ENCODE data around the gene KCNQ2.

The KCNQ2 gene

DNA sequence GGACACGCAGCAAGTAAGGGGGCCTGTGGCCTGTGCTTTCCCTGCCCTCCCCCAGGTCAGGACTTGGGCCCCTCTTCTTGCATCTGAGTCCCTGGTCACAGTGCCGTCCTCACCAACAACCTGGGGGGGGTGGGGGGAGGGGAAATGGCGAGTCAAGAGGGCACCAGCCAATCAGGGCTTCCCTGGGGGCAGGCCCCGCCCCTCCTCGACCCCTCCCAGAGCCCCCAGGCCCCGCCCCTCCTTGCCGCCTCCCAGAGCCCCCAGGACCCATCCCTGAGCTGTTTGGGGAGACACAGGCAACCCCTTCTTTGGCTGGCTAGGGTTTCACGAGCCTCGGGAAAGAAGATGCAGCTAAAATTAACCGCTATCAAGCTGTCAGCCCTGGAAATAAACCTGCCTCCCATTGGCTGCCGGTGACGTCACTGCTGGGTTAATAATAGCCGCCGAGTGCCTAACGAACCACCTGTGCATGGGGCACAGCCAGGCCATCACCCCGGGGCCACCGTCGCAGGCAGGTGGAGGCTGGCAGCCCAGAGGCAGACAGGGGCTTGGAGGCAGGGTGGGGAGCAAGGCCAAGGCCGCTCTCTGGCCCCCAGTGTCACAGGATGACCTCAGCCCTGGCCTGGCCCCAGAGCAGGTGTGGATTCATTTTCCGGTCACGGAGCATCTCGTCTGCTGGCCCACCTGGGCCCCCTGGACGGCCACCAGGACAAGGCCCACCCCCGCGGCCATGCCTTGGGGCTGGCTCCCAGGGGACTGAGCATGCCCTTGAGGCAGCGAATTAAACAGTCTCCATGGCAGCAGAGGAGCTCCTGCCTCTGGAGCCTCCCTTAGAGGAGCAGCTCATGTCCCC, 29.6 kb upstream of the KCNQ2 start:
- no peak for DNase-seq

DNA sequence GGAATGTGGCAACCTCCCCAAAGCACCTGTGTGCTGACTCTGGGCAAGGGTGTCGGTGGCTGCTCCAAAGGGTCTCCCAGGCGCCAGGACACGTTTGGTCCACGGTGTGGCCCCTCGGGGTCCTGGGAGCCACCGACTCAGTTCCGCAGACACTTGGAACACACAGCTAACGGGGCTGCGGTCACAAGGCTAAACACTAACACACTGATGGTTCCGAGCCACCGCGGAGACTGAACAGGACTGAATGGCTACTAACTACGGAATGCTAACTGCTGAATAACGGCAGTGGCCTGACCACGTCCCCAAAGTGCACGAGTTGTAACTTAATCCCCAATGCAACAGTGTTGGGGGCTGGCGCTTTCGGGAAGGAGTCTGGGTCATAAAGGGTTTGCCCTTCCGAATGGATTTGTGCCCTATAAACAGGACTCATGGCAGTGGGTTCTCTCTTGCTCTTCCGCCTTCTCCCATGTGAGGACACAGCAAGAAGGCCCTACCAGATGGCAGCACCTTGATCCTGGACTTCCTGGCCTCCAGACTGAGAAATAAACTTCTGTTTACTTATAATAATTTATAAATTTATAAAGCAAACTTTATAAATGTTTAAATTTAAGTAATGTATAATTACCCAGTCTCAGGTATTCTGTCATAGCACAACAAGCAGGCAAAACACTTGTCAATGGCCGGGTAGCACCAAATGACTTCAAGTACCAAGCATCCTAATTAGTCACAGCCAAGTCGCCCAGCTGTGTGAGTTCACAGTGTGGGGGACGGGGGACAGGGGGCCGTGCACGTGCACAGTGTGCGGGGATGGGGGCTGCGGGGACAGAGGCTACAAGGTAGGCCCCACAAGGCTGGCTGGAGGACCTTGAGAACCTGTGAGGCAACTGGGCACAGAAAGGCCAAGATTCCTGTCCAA, 28.7 kb upstream of the KCNQ2 start:
- DNase-seq, result no peak

DNA sequence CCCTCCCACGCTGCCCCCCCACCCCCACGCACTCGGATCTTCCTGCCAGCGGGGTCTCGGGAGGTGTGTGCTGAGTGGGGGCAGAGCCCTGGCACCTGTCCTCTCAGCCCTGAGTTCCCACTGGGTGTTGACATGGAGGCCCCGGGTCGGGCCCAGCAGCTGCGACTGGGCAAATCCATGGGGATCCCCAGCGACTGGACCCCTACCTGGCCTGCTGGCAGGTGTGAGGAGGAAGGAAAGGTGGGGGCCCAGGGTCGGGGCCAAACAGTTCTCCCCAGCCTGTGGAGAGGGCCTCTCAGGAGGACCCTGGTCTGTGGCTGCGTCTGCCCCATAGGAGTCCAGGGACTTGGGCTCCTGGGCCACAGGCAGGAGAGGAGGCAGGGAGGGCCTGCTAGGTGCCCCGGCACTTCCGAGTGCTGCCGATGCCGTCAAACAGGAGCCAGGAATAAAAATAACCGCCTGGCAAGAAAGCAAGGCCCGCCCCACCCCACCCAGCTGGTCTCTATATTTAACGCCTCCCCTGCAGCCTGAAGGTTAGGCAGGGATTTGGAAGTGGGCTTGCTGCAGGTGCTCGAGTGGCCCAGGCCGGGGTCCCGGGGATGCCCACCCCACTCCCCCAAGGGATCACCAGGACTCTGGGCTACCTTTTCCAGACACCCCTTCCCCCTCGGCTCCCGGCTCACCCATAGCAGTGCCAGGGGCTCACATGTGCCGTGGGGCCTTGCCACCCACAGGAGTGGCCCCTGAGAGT, 27.9 kb upstream of the KCNQ2 start:
- DNase-seq, result no peak

DNA sequence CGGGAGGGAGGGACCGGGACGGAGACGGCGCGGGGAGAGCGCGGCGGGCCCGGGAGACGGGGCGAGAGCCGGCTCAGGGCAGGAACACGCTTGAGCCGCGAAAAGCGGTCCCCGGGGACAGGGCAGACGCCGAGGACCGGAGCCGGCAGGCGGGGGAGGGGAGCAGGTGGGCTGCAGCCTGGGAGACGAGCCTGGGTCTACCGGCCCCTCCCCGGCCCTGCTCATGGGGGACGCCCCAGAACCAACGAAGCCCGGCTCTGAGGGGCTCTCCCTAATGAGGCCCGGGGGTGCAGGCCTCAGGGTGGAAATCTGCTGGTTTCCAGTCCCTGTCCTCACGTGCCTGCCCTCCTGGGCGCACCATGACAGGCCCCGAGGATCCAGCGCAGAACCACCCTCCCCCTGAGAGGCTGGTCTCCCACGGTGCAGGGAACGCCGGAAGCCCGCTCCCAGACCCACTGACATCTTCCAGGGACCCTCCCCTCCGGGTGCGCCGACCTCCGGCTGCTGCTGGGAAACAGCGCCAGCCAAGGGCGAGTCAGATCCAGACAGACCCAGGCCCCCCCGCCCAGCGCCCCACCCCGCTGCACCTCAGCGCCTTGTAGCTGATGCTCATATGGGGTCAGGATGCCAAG, 27.0 kb upstream of the KCNQ2 start:
- no peak for DNase-seq

DNA sequence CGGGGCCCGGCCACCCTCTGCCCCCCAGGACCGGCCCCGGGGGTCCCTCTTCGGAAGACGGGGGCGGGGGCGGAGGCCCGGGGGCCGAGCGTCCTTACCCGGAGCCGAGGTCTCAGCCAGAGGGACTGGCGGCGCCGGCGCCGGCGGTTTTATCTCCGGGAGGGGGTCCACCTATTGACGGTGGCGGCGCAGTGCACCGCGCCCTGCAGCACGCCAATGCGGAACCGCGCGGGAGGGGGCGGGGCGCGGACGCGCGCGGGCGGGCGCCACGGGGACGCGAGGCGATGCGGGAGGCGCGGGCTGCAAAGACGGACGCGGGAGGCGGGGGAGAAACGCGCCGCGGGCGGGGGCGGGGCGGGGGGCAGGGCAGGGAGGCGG, 26.5 kb upstream of the KCNQ2 start, which contains the start of gene EEF1A2:
Gene EEF1A2, minus strand, starts transcription at position 124 of the 378 bp plus-strand sequence. CDS start 1,320 bp downstream, outside the sequence.
- no peak for DNase-seq

DNA sequence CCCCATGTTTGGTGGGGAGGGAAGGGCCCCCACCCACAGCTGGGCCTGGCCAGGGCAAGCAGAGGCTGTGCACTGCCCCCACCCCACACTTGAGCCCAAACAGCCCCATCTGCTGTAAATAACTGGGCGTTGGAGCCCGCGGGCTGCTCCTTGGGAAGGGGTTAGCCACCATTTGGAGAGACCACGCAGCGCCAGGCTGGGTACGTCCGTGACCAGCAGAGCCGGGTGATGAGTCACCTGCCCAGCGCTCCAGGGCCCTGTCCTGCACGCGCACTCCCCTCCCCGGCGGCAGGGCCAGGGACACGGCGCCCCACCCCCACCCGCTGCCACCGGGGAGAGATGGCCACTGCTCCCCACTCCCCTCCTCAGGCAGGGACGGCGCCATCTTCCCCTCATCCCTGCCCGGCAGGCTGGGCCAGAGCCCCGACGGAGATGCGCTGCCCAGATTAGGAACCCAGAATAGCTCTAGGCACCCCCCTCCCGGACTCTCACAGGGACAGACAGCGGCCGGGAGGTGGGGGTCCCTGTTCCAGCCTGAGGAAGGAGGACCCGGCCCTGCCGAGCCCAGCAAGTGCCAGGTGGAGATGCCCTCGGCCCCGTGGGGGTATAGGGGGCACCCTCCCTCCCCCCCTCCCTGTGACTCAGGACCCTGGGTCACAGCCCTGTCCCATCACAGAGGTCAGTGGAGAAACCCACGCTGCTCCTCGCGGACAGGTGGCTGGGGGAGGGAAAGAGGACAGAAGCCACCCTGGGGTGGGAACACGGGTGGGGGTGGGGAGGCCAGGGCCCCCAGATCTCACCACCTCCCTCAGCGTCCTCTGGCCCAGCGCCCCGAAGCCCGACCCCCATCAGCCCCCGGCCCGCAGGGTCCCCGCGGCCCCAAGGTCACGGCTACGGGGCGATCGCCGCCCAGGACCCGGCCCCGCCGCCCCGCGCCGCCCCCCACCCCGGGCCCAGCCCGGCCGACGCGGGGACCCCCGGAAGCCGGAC, 25.8 kb upstream of the KCNQ2 start:
- DNase-seq, result no peak

DNA sequence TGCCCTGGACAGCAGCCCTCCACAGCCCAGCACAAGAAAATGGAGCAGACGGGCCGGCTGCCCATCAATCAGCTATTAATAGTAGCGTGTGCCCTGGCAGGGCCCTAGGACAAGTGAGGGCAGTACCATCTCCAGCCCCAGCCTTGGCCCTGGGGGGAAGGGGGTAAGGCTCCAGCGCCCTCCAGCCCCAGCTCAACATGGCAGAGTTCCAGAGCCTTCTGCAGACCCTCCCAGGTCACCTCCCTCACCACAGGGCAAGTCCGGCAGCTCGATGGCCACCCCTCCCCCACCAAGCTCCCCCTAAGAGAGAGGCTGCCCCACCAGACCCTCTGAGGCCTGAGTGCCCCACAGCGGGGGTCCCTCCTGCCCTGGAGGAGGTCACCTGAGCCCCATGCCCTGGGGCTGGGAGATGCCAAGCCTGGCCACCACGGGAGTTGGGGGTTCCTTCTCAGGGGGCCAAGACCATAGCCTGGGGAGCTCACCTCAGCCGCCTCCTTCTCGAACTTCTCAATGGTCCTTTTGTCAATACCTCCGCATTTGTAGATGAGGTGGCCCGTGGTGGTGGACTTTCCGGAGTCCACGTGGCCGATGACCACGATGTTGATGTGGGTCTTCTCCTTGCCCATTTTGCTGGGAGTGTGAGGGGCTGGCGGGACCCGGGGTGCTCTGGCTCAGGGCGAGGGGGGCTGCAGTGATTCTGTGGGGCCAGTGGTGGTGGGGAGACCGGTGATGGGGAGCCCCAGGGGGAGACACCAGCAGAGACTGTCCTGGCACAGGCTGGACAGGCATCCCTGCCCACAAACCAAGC, 24.9 kb upstream of the KCNQ2 start:
- DNase-seq, result no peak

DNA sequence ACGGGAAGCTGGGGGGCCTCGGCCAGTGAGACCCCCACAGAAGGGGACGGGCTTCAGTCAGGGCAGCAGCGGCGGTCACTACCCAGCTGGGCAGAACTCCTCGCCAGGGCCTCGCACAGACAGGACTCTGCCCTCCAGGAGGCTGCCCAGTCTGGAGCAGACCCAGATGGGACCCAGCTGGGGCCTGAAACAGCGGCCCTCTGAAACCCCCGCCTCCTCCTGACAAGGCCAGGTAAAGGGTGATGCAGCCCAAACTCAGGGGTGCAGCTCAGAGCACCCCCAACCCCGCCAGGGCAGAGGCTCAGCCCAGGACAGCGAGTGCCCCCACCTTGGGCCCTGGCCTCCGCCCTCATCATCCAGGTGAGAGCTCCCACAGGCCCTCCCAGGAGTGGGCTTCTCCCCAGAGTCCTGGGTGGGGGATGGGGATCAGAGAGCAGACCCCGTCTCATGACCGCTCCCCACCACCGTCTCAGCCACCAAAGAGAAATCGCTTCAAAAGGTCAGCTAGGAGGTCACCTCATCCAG, 24.2 kb upstream of the KCNQ2 start:
- DNase-seq, result no peak

DNA sequence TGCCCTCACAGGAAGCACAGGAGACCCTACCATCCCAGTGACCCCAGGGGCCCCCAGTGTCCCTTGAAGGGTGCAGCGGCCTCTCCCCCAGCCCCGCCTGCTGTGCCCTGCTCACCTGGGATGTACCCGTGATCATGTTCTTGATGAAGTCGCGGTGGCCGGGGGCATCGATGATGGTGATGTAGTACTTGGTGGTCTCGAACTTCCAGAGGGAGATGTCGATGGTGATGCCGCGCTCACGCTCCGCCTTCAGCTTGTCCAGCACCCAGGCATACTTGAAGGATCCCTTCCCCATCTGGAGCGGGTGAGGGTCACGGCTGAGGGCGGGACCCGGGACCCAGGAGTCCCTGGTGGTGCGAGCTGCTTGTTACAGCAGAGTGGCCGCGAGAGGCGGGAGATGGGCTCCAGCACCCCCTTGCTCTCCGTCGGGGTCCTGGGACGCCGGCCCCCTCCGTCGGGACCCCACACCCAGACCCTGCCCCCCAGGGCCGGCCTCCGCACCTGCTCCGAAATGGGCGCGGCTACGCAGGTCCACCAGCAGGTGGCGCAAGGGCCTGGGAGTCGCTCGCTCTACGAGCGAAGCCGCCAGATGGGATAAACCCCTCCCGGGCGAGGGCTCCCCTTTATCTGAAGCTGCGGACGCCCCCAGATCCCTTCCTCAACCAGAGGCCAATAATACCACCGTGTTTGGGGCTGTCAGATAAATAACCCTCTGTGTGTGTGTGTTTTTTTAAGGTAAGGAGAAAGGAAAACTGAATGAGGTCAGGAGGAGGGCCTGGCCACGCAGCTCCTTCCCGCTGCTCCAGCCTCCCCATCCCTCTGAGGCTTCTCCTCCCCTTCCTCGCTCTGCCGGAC, 23.5 kb upstream of the KCNQ2 start:
- peak; percentile 81 for DNase-seq

DNA sequence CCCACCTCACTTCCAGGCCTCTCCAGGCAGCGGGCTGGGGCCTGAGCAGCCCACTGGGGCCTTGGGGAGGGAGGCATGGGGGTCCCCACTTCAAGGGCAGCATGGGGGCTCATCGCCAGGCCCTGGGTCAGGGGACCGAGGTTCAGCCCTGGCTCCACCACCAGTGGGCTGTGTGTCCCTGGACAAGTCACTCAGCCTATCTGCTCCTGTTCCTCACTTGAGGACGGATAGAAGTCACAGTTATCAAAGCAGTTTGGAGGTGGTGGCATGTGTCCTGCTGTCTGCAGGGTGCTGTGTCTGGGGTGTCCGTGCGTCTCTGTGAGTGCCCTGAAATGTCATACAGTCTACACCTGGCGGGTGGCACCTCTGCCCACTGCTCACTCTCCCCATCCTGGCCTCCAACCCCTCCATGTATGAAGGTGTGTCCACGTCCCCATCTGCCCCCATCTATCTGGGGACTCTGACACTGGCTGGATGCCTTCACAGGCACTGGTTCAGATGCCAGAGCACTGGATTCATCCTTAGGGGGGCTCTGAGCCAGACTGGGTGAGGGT, 22.8 kb upstream of the KCNQ2 start:
- DNase-seq, result no peak

DNA sequence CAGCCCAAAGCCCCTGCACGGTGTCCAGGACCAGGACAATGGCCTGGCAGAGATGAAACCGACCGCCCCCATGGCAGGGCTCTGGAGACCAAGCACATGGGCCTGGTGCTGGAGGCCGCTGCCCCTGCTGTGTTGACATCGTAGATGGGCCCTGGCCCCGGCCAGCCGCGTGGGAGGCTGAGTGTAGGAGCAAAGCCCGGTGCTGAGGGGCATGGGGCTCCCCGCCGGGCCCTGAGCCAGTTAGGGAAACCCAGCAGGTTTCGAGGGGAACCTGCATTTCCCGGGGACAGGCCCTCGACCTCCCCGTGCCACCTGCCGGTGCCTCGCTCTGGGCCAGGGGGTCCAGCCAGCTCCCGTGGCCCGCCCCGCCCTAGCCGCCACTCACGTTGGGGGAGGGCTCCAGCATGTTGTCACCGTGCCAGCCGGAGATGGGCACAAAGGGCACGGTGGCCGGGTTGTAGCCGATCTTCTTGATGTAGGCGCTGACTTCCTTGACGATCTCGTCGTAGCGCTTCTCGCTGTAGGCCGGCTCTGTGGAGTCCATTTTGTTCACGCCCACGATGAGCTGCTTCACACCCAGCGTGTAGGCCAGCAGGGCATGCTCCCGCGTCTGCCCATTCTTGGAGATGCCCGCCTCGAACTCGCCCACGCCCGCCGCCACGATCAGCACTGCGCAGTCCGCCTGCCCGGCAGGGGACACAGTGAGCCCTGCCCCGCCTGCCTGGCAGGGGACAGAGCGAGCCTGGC, 22.1 kb upstream of the KCNQ2 start:
- DNase-seq, result no peak

DNA sequence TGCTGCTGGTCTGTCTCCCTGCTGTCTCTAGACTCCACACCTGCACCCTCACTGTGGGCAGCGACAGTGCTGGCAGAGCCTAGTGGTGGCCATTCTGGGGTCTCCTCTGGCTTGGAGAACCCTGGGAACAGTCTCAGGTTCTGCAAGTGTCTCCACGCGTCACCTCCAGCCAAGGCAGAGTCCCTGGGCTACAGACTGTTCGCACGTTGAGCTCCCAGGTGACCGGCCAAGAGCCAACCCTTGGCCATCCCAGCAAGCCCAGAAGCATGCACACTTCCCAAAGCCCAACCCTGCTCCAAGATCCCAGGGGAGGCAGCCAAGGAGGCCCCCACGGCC, 21.6 kb upstream of the KCNQ2 start:
- no peak for DNase-seq

DNA sequence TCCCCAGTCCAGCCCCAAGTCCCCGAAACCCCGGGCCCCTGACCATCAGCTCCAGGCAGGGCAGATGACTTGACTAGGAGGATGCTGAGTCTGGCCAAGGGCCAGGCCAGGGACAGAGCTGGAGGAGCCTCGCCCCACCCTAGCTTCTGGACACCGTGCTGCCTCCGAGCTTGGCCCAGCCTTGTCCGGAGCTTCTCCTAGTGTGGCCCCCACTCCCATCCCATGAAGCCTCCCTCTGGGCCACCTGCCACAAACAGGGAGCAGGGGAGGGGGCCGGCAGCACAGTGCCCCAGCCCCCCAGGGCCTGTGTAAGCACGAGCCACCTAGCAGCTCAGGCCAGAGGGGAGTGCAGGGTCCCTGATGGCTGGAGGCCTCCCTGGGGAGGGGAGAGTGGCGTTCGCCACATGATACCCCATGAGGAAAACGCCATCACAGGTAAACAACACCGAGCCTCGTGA, 21.1 kb upstream of the KCNQ2 start:
- DNase-seq, result no peak

DNA sequence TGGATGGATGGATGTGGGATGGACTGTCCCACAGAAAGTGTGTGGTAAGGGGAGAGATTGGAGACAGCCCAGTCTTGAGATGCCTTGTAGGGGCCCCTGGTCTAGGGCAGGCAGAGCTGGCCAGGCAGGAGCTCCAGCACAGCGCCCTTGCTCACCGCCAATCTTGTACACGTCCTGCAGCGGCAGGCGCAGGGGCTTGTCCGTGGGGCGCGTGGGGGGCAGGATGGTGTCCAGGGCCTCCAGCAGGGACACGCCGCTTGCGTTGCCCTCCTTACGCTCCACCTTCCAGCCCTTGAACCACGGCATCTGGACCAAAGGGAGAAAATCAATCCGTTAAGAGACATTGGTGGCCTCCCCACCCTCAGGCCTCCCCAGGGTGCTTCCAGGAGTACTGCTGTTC, 20.5 kb upstream of the KCNQ2 start:
- no peak for DNase-seq

DNA sequence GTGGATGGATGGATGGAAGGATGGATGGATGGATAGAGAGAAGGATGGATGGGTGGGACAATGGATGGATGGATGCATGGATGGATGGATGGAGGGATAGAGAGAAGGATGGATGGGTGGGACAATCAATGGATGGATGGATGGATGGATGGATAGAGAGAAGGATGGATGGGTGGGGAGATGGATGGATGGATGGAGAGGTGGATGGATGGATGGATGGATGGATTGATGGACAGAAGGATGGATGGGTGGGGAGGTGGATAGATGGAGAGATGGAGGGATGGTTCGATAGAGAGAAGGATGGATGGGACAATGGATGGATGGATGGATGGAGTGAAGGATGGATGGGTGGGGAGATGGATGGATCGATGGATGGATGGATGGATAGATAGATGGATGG, 20.1 kb upstream of the KCNQ2 start:
- DNase-seq, result no peak

DNA sequence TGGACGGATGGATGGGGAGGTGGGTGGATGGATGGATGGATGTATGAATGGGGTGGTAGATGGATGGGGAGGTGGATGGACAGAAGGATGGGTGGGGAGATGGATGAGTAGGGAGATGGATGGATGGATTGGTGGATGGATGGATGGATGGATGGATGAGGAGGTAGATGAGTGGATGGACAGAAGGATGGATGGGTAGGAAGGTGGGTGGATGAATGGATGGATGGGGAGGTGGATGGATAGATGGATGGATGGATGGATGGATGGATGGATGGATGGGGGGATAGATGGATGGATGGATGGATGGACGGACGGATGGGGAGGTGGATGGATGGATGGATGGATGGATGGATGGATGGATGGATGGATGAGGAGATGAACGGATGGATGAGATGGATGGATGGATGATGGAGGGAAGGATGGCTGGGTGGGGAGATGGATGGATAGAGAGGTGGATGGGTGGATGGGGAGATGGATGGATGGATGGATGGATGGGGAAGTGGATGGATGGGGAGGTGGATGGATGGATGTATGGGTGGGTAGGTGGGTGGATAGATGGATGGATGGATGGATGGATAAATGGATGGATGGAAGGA, 19.3 kb upstream of the KCNQ2 start:
- no peak for DNase-seq

DNA sequence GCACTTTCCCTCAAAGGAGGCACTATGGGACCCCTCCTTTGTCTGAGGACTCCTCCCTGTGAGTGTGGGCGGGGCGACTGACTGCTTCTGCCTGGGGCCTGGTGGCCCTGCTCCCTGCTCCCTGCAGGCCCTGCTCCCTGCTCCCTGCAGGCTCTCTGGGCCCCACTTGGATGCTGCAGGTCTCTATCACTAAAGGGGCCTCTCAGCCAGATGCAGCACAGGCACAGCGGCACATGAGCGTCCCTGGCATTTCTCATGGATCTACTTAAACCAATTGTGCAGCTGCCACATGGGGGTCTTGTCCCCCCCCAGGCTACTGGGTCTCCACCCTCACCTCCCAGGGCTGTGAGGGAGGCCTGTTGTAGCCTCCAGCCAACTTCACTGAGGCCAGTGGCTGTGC, 18.6 kb upstream of the KCNQ2 start:
- DNase-seq, result no peak

DNA sequence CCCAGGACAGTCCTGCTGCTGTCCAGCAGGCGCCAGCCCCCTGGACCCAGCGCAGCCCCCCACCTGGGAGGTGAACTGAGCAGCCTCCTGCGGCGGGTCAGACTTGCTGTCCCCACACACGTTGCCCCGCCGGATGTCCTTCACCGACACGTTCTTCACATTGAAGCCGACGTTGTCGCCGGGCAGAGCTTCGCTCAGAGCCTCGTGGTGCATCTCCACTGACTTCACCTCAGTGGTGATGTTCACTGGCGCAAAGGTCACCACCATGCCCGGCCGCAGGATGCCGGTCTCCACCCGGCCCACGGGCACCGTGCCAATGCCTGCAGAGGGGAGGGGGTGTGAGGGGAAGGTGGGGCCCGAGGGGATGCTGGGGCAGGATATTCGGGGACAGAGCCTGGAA, 18.0 kb upstream of the KCNQ2 start:
- DNase-seq, result no peak

Data from activated CD4-positive, CD25-positive, alpha-beta regulatory T cell treated with anti-CD3 and anti-CD28 coated beads, Interleukin-2, amount 50 U/mL, for 72 hours (primary cell).